ENCODE results near the gene TGM2.

DNA sequence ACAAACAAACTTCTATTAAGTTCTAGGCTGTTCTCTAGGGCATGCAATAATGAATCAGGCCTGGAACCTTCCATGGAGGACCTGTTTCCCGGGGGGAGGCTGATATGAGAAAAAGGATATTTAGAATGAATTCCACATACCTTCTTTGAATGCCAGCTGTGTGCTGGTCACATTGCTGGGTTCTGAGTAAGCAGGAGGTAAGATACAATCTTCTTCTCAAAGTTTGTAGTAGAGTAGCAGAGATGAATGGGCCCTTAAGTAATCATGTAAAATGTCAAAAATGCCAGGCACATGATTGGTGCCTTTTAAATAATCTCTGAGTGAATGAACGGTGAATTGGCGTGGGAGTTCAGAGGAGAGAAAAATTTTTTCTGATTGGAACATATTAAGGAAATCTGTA, 47.4 kb downstream of the TGM2 start:
- TF ChIP-seq, protein P1, sequence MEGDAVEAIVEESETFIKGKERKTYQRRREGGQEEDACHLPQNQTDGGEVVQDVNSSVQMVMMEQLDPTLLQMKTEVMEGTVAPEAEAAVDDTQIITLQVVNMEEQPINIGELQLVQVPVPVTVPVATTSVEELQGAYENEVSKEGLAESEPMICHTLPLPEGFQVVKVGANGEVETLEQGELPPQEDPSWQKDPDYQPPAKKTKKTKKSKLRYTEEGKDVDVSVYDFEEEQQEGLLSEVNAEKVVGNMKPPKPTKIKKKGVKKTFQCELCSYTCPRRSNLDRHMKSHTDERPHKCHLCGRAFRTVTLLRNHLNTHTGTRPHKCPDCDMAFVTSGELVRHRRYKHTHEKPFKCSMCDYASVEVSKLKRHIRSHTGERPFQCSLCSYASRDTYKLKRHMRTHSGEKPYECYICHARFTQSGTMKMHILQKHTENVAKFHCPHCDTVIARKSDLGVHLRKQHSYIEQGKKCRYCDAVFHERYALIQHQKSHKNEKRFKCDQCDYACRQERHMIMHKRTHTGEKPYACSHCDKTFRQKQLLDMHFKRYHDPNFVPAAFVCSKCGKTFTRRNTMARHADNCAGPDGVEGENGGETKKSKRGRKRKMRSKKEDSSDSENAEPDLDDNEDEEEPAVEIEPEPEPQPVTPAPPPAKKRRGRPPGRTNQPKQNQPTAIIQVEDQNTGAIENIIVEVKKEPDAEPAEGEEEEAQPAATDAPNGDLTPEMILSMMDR (IDR thresholded peaks at IDR 0.05), result no peak
- TF ChIP-seq EZH2 (IDR thresholded peaks at IDR 0.05; ENCODE audit: borderline replicate concordance, insufficient read depth, low read depth, low read length, poor library complexity, severe bottlenecking), result no peak
